Astrocyte (in vitro differentiated cells and primary cell): ENCODE data around the gene DTNBP1.

ENCODE experiments used
- EZH2 ChIP-seq: IDR thresholded peaks from 2 replicates; pipeline ENCODE4 v1.6.1; 2012; ENCODE audit warnings: mild to moderate bottlenecking, low read length, inconsistent platforms; ENCODE audit not compliant: insufficient read depth
- TF ChIP-seq, protein P1 (sequence below): IDR thresholded peaks from 2 replicates; pipeline ENCODE4 v1.5.1; 2011; ENCODE audit warnings: low read depth, mild to moderate bottlenecking, inconsistent platforms, low read length, moderate library complexity; ENCODE audit not compliant: insufficient read depth

DNA sequence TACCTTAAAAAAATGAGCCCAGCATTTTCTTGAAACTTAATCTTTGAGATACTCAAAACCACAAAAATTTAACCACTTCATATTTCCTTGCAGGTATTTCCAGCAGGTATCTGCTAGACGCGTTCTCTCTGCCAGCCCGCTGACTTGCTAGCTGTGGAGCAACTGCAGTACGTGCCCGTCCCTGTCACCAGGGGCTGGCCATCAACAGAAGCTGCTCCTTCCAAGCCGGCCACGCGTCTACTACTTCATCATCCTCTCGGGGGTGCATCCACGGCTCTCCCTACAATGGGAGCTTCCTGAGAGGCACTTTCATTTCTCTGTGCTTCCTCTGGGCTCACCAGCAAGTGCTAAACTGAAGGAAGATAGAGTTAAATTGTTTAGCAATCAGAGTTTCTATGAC, 132.4 kb downstream of the DTNBP1 start:
- TF ChIP-seq, protein P1, sequence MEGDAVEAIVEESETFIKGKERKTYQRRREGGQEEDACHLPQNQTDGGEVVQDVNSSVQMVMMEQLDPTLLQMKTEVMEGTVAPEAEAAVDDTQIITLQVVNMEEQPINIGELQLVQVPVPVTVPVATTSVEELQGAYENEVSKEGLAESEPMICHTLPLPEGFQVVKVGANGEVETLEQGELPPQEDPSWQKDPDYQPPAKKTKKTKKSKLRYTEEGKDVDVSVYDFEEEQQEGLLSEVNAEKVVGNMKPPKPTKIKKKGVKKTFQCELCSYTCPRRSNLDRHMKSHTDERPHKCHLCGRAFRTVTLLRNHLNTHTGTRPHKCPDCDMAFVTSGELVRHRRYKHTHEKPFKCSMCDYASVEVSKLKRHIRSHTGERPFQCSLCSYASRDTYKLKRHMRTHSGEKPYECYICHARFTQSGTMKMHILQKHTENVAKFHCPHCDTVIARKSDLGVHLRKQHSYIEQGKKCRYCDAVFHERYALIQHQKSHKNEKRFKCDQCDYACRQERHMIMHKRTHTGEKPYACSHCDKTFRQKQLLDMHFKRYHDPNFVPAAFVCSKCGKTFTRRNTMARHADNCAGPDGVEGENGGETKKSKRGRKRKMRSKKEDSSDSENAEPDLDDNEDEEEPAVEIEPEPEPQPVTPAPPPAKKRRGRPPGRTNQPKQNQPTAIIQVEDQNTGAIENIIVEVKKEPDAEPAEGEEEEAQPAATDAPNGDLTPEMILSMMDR: no peak
- TF ChIP-seq EZH2: no peak
